Colonic mucosa (tissue), 4 donors: ENCODE measurements around the gene HCK. TPM values are rescaled to one million over a fixed set of nuclear protein-coding genes. Genes with fewer than 3 reads are reported as not detected.

Experiments
- DNase-seq: peaks from one replicate; pipeline ENCODE4 v3.0.0-alpha.2; 2020
- H3K27ac ChIP-seq: fragments of 200-600 bp; one replicate; pipeline ENCODE4 v1.8.0; 2021
- H3K27me3 ChIP-seq: fragments of 200-600 bp; one replicate; pipeline ENCODE4 v1.8.0; 2021
- H3K36me3 ChIP-seq: fragments of 200-600 bp; one replicate; pipeline ENCODE4 v1.8.0; 2021
- H3K4me1 ChIP-seq: fragments of 200-600 bp; one replicate; pipeline ENCODE4 v1.8.0; 2021; ENCODE audit warnings: mild to moderate bottlenecking
- H3K4me3 ChIP-seq: fragments of 200-600 bp; one replicate; pipeline ENCODE4 v1.8.0; 2021
- H3K9ac ChIP-seq, 2 donors: one replicate each; pipeline ENCODE4 v1.7.0; 2013; ENCODE audit warnings: control low read depth in 2 of 2, low read depth in 2 of 2, low read length in 2 of 2
- H3K9me3 ChIP-seq: fragments of 200-600 bp; one replicate; pipeline ENCODE4 v1.8.0; 2021
- CTCF ChIP-seq: fragments of 200-600 bp; IDR thresholded peaks from one replicate; pipeline ENCODE4 v1.8.0; 2022; ENCODE audit warnings: antibody characterized with exemption, mild to moderate bottlenecking
- intact Hi-C: fragments of 100-400 bp; cut with DNase I; formaldehyde crosslinking; loops from one replicate; pipeline ENCODE4 v1.14.1; 2022
- total RNA-seq, 2 donors: library from RNA; stranded (reverse); fragmentation: NEBNext Ultra II Directional in 1 of 2; extraction: Animal tissue kit (Norgen Biotek cat#: 25700) in 1 of 2; gene quantifications; one replicate each; pipeline ENCODE4 v1.2.1, GENCODE V29; 2021
- donor health status: healthy.
- donor health status: DM: no; HTN: no; CAD: no.
- donor health status: DM: no; HTN: no; CAD: no.

The HCK gene
- total RNA-seq, 2 donors from 2014 or later, result 3.7 to 6.6 TPM

DNA sequence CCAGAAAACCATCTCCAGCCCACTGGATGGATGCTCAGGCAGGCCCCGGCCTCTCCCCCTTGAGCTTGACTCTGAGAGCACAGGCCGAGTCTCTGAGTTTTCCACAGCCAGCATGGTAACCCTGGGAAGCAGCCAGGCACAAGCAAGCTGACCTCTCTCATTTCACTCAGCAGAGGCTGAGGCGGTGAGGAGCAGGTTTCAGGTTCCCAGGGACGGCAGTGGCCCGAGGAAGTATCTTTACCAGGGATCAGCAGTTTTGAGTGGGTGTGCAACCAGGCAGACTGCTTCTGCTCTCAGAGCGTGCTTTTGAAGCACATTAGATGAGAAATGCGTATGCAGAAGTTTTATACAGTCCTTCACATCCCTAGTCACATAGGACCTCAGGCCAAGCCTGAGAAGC is 12.6 kb downstream of the HCK start:
- no peak for TF ChIP-seq CTCF
- Histone ChIP-seq H3K9ac (no peak overlapping the region), H3K27ac (no peak overlapping the region), H3K27me3 (no peaks in the 10 kb centered on the region), H3K4me1 (no peaks in the 10 kb centered on the region), H3K4me3 (no peak overlapping the region), H3K36me3 (no peaks in the 10 kb centered on the region), H3K9me3 (no peaks in the 10 kb centered on the region)
- intact Hi-C loops, result no loop called here
- DNase-seq, result no peak

- no peak for DNase-seq
- intact Hi-C loops, result no loop called here
- H3K9me3 ChIP-seq, result no peaks in the 10 kb centered on the region
- H3K4me3 ChIP-seq, result no peak overlapping the region
- H3K27ac ChIP-seq, result no peak overlapping the region
- H3K4me1 ChIP-seq, result no peaks in the 10 kb centered on the region
- no peak overlapping the region for H3K9ac ChIP-seq
- no peaks in the 10 kb centered on the region for H3K27me3 ChIP-seq
- H3K36me3 ChIP-seq, result no peaks in the 10 kb centered on the region
- no peak for TF ChIP-seq CTCF
Observed at GRCh38 chr20:32067234-32067821, 15.3 kb downstream of the HCK start.

DNA sequence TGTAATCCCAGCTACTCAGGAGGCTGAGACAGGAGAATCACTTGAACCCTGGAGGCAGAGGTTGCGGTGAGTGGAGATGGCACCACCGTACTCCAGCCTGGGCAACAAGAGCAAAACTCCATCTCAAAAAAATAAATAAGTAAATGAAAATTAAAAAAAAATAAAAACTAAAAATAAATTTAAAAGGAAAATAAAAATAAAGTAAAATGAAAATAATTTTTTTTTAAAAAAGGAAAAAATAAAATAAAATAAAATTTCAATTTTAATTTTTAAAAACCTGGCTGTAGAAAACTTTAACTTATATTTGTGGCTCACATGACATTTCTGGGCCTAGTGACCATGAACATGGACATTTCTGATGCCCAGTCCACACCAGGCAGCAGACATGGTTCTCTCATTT is 16.1 kb downstream of the HCK start:
- Histone ChIP-seq H3K4me1 (no peaks in the 10 kb centered on the region), H3K27ac (no peak overlapping the region), H3K9ac (no peak overlapping the region), H3K4me3 (no peak overlapping the region), H3K27me3 (no peaks in the 10 kb centered on the region), H3K9me3 (no peaks in the 10 kb centered on the region), H3K36me3 (no peaks in the 10 kb centered on the region)
- DNase-seq, result no peak
- intact Hi-C loops, result no loop called here
- no peak for TF ChIP-seq CTCF

- TF ChIP-seq CTCF, result no peak
- Histone ChIP-seq H3K4me1 (no peaks in the 10 kb centered on the region), H3K27ac (no peak overlapping the region), H3K9me3 (no peaks in the 10 kb centered on the region), H3K9ac (no peak overlapping the region), H3K27me3 (no peaks in the 10 kb centered on the region), H3K36me3 (no peaks in the 10 kb centered on the region), H3K4me3 (no peak overlapping the region)
- intact Hi-C loops, result no loop called here
- DNase-seq, result no peak
Observed at GRCh38 chr20:32069711-32070110, 17.7 kb downstream of the HCK start.

DNA sequence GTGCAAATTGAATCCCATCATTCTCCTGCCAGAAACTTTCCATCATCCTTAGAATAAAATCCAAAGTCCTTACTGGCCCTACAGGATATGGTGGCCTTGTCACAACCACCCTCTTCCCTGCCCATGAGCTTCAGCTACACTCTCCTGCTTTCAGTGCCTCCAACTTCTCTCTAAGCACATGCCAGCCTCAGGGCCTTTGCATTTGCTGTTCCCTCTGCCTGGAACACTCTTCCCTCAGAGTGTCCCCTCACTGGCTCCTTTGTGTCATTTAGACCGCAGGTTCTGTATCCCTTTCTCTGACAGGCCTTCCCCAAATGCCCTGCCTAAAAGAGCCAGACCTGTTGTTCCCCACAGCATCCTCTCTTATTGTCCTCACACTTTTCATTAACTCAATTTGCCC is 18.2 kb downstream of the HCK start:
- intact Hi-C loops, result no loop called here
- no peak overlapping the region for H3K27ac ChIP-seq
- H3K27me3 ChIP-seq, result no peaks in the 10 kb centered on the region

More for the DNA sequence above, 18.2 kb downstream of the HCK start:
- no peak overlapping the region for H3K9ac ChIP-seq
- no peak overlapping the region for H3K4me3 ChIP-seq
- no peak for TF ChIP-seq CTCF
- H3K36me3 ChIP-seq, result no peaks in the 10 kb centered on the region
- DNase-seq, result no peak
- H3K9me3 ChIP-seq, result no peaks in the 10 kb centered on the region
- H3K4me1 ChIP-seq, result no peaks in the 10 kb centered on the region
